Skeletal muscle satellite cell (primary cell): Measurements from ENCODE around the gene B3GNT7.

ENCODE experiments used
- H3K27me3 ChIP-seq: 2 replicates; pipeline ENCODE4 v1.7.0; 2013; ENCODE audit warnings: low read length; ENCODE audit not compliant: control insufficient read depth, insufficient read depth
- H3K36me3 ChIP-seq: 2 replicates; pipeline ENCODE4 v1.7.0; 2013; ENCODE audit warnings: mild to moderate bottlenecking, control low read depth, low read length; ENCODE audit not compliant: insufficient read depth
- H3K4me1 ChIP-seq: 2 replicates; pipeline ENCODE4 v1.7.0; 2013; ENCODE audit warnings: low read length; ENCODE audit not compliant: control insufficient read depth, insufficient read depth
- H3K4me2 ChIP-seq: 2 replicates; pipeline ENCODE4 v1.7.0; 2013; ENCODE audit warnings: mild to moderate bottlenecking, low read length
- H3K4me3 ChIP-seq: 2 replicates; pipeline ENCODE4 v1.7.0; 2013; ENCODE audit warnings: low read length
- H3K9ac ChIP-seq: 2 replicates; pipeline ENCODE4 v1.7.0; 2013; ENCODE audit warnings: mild to moderate bottlenecking, low read depth, low read length, moderate library complexity
- H3K9me3 ChIP-seq: replicated peaks from 2 replicates; pipeline ENCODE4 v1.7.0; 2013; ENCODE audit warnings: mild to moderate bottlenecking, control low read depth, low read length

Gene B3GNT7

GRCh38 chr2:231357048-231357447 is 38.5 kb upstream of the B3GNT7 start:
- Histone ChIP-seq H3K9ac (no peak overlapping the region), H3K36me3 (no peaks in the 10 kb centered on the region)

GRCh38 chr2:231357931-231358330 is 37.6 kb upstream of the B3GNT7 start:
- Histone ChIP-seq H3K36me3 (no peaks in the 10 kb centered on the region), H3K9ac (no peak overlapping the region), H3K9me3 (no peaks in the 10 kb centered on the region), H3K4me1 (no peaks in the 10 kb centered on the region), H3K27me3 (no peaks in the 10 kb centered on the region), H3K4me3 (no peak overlapping the region), H3K4me2 (no peak overlapping the region)

More at GRCh38 chr2:231357048-231357447, 38.5 kb upstream of the B3GNT7 start:
- Histone ChIP-seq H3K4me2 (no peak overlapping the region), H3K4me1 (no peaks in the 10 kb centered on the region), H3K27me3 (no peaks in the 10 kb centered on the region), H3K9me3 (no peaks in the 10 kb centered on the region), H3K4me3 (no peak overlapping the region)

- no peaks in the 10 kb centered on the region for H3K4me1 ChIP-seq
- no peak overlapping the region for H3K4me2 ChIP-seq
- H3K9ac ChIP-seq = no peak overlapping the region
- no peaks in the 10 kb centered on the region for H3K9me3 ChIP-seq
- no peaks in the 10 kb centered on the region for H3K36me3 ChIP-seq
- no peak overlapping the region for H3K4me3 ChIP-seq
- H3K27me3 ChIP-seq = no peaks in the 10 kb centered on the region
Observed at GRCh38 chr2:231359441-231359840, 36.1 kb upstream of the B3GNT7 start.

- Histone ChIP-seq H3K9ac (no peak overlapping the region), H3K4me2 (no peak overlapping the region), H3K4me3 (no peak overlapping the region)
Observed at GRCh38 chr2:231359948-231360347, 35.6 kb upstream of the B3GNT7 start.

GRCh38 chr2:231360401-231360800 is 35.1 kb upstream of the B3GNT7 start:
- Histone ChIP-seq H3K4me2 (no peak overlapping the region), H3K9ac (no peak overlapping the region), H3K27me3 (no peaks in the 10 kb centered on the region), H3K4me1 (peaks cover 7% of the 10 kb centered on the region), H3K4me3 (no peak overlapping the region), H3K9me3 (no peaks in the 10 kb centered on the region), H3K36me3 (no peaks in the 10 kb centered on the region)

More at GRCh38 chr2:231359948-231360347, 35.6 kb upstream of the B3GNT7 start:
- no peaks in the 10 kb centered on the region for H3K27me3 ChIP-seq
- H3K9me3 ChIP-seq = no peaks in the 10 kb centered on the region
- H3K4me1 ChIP-seq = peaks cover 3% of the 10 kb centered on the region
- no peaks in the 10 kb centered on the region for H3K36me3 ChIP-seq

- no peak overlapping the region for H3K4me2 ChIP-seq
- H3K36me3 ChIP-seq = no peaks in the 10 kb centered on the region
- H3K4me1 ChIP-seq = peaks cover 9% of the 10 kb centered on the region
- H3K27me3 ChIP-seq = no peaks in the 10 kb centered on the region
- H3K9me3 ChIP-seq = no peaks in the 10 kb centered on the region
- no peak overlapping the region for H3K4me3 ChIP-seq
- H3K9ac ChIP-seq = no peak overlapping the region
Observed at GRCh38 chr2:231360881-231361371, 34.6 kb upstream of the B3GNT7 start.

- no peaks in the 10 kb centered on the region for H3K9me3 ChIP-seq
- H3K4me3 ChIP-seq = no peak overlapping the region
- H3K4me2 ChIP-seq = no peak overlapping the region
- no peaks in the 10 kb centered on the region for H3K27me3 ChIP-seq
- no peaks in the 10 kb centered on the region for H3K36me3 ChIP-seq
- no peak overlapping the region for H3K9ac ChIP-seq
- peaks cover 9% of the 10 kb centered on the region for H3K4me1 ChIP-seq
Observed at GRCh38 chr2:231361701-231362554, 33.6 kb upstream of the B3GNT7 start.

- Histone ChIP-seq H3K9ac (no peak overlapping the region), H3K4me1 (peaks cover 9% of the 10 kb centered on the region), H3K27me3 (no peaks in the 10 kb centered on the region), H3K9me3 (no peaks in the 10 kb centered on the region), H3K4me2 (no peak overlapping the region), H3K4me3 (no peak overlapping the region), H3K36me3 (no peaks in the 10 kb centered on the region)
Observed at GRCh38 chr2:231362555-231363184, 32.8 kb upstream of the B3GNT7 start.

- Histone ChIP-seq H3K4me3 (no peak overlapping the region), H3K9ac (no peak overlapping the region), H3K4me1 (peaks cover 9% of the 10 kb centered on the region), H3K27me3 (no peaks in the 10 kb centered on the region), H3K9me3 (no peaks in the 10 kb centered on the region), H3K36me3 (no peaks in the 10 kb centered on the region), H3K4me2 (no peak overlapping the region)
Observed at GRCh38 chr2:231364061-231364460, 31.4 kb upstream of the B3GNT7 start.

- H3K4me1 ChIP-seq = peaks cover 9% of the 10 kb centered on the region
- no peak overlapping the region for H3K4me2 ChIP-seq
- H3K9ac ChIP-seq = no peak overlapping the region
- H3K27me3 ChIP-seq = no peaks in the 10 kb centered on the region
- no peaks in the 10 kb centered on the region for H3K9me3 ChIP-seq
- no peak overlapping the region for H3K4me3 ChIP-seq
- no peaks in the 10 kb centered on the region for H3K36me3 ChIP-seq
Observed at GRCh38 chr2:231364961-231365810, 30.3 kb upstream of the B3GNT7 start.

GRCh38 chr2:231367178-231367577 is 28.3 kb upstream of the B3GNT7 start:
- Histone ChIP-seq H3K4me2 (no peak overlapping the region), H3K27me3 (no peaks in the 10 kb centered on the region), H3K9me3 (no peaks in the 10 kb centered on the region), H3K9ac (no peak overlapping the region), H3K4me1 (peaks cover 9% of the 10 kb centered on the region), H3K4me3 (no peak overlapping the region), H3K36me3 (no peaks in the 10 kb centered on the region)
